WERI-Rb-1 (cell line): ENCODE measurements around the gene YPEL2.

ENCODE experiments used
- DNase-seq: peaks from one replicate; pipeline ENCODE4 v3.0.0-alpha.2; 2020
- H3K27ac ChIP-seq: fragments of 250-450 bp; sonication (Bioruptor Pico); 2 replicates; pipeline ENCODE4 v1.5.1; 2020; ENCODE audit warnings: mild to moderate bottlenecking, moderate library complexity
- H3K27me3 ChIP-seq: fragments of 250-450 bp; sonication (Bioruptor Pico); 2 replicates; pipeline ENCODE4 v1.5.1; 2021; ENCODE audit warnings: mild to moderate bottlenecking, low read depth, moderate library complexity; ENCODE audit not compliant: insufficient read depth, severe bottlenecking
- H3K36me3 ChIP-seq: fragments of 250-450 bp; sonication (Bioruptor Pico); 2 replicates; pipeline ENCODE4 v1.5.1; 2020; ENCODE audit warnings: mild to moderate bottlenecking, moderate library complexity
- H3K4me3 ChIP-seq: 2 replicates; pipeline ENCODE4 v1.5.1; 2011; ENCODE audit warnings: low read depth, mild to moderate bottlenecking, control low read depth, low read length
- H3K9me3 ChIP-seq: fragments of 250-450 bp; sonication (Bioruptor Pico); 2 replicates; pipeline ENCODE4 v1.5.1; 2021; ENCODE audit warnings: mild to moderate bottlenecking, moderate library complexity; ENCODE audit not compliant: severe bottlenecking
- TF ChIP-seq, protein P1 (sequence below): IDR thresholded peaks from 2 replicates; pipeline ENCODE4 v1.5.1; 2011; ENCODE audit warnings: low read depth, mild to moderate bottlenecking, control low read depth, inconsistent platforms, low read length

The YPEL2 gene

DNA sequence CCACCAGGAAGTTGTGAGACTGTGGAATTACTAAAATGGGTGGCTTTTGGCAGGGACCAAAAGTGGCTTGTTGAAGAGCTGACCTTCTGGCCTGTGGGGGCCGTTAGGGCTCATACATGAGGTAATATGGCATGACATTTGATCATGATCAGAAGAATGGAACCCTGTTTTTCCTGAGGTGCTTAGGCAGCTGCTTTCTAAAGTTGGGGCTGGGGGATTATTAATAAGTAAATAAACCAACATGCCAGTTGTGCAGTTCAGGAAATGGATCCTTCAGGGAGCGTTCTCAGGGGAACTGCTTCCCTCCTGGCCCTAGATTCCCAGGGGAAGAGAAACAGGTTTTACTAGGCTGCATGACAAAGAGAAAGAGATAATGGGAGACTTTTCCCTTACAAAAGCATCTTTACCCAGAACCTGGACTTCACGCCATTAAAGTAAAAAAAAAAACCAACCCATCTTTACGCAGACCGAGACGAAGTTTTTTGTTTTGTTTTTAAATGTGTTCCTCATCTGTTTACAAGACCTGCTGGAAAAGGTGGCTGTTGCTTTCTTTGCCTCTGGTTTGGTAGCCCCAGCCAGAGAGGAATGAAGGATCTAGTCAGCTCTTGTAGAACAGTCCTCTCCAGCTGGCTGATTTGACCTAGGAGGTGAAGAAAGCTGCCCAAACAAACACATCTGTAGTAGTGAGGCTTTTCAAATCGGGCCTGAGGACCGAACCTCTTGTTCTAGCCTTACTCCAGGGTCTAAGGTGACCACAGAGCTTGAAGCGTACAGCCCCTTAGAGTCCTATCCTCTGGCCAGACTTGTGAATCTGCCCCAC, 22.7 kb downstream of the YPEL2 start:
- peaks cover 6% of the 10 kb centered on the region for H3K9me3 ChIP-seq
- no peaks in the 10 kb centered on the region; the same call in 1 of the 2 replicates for H3K36me3 ChIP-seq
- DNase-seq: no peak
- TF ChIP-seq, protein P1, sequence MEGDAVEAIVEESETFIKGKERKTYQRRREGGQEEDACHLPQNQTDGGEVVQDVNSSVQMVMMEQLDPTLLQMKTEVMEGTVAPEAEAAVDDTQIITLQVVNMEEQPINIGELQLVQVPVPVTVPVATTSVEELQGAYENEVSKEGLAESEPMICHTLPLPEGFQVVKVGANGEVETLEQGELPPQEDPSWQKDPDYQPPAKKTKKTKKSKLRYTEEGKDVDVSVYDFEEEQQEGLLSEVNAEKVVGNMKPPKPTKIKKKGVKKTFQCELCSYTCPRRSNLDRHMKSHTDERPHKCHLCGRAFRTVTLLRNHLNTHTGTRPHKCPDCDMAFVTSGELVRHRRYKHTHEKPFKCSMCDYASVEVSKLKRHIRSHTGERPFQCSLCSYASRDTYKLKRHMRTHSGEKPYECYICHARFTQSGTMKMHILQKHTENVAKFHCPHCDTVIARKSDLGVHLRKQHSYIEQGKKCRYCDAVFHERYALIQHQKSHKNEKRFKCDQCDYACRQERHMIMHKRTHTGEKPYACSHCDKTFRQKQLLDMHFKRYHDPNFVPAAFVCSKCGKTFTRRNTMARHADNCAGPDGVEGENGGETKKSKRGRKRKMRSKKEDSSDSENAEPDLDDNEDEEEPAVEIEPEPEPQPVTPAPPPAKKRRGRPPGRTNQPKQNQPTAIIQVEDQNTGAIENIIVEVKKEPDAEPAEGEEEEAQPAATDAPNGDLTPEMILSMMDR: no peak
- no peak overlapping the region for H3K27ac ChIP-seq
- no peak overlapping the region for H3K4me3 ChIP-seq
- H3K27me3 ChIP-seq: no peaks in the 10 kb centered on the region

DNA sequence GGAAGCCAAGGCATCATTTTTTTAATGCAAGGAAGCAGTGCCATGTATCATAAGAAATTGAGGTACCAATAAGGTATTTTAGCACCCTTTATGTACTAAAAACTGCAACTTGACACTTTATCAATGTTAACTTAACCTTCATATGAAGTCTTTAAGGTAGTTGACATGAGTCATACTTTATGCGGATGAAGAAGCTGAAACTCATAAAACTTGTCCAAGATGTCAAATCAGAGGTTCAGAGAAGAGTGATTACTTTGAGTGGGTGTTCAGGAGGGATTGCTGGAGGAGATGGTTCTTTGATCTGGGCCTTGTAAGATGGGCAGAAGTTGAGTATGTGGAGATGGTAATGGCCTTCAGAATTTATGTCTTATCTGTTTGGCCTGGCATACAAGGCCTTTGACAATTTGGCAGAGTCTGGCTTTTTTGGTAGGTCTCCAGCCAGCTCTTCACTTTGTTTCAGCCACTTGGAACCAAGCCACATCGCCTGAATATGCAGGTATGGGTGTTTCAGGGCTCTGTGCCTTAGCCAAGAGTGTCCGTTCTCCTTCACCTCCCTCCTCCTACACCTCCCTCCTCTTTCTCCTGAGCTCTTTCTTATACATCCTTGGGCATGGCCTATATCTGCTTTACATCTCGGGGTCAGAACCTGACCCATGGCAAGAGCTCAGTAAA, 23.7 kb downstream of the YPEL2 start:
- no peak for DNase-seq
- peaks cover 6% of the 10 kb centered on the region for H3K9me3 ChIP-seq

DNA sequence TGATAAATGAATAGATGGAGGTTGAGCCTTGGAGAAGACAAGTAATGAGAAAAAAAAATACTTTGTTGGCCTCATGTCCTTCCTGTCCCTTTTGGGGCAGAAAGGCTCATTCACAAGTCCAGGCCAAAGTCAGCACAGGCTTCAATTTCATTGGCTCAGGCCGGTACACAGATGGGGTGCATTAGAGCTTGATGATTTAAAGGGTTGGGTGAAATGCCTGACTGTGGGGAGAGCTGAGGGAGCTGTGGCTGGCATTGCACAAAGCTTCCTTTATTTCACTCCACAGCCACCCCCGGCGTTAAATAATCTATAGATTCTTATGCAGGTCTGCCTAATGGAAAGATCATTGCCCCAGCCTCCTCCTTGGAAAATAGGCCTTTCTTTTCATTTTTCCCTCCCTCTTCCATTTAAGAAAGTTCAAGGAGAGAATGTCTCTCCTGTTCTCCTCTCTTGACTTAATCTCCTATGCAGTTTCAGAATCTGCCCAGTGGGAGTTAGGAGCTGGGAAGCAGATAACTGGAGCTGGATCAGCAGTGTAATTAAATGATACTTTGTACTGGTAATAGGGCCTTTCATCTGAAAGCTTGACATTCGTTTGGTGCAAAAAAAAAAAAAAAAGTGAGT, 24.4 kb downstream of the YPEL2 start:
- no peaks in the 10 kb centered on the region; the same call in 1 of the 2 replicates for H3K36me3 ChIP-seq
- TF ChIP-seq, protein P1: no peak
- H3K27me3 ChIP-seq: no peaks in the 10 kb centered on the region
- H3K9me3 ChIP-seq: peaks cover 6% of the 10 kb centered on the region
- no peak overlapping the region for H3K4me3 ChIP-seq
- H3K27ac ChIP-seq: no peak overlapping the region
- DNase-seq: no peak

More for the DNA sequence above, 23.7 kb downstream of the YPEL2 start:
- Histone ChIP-seq H3K4me3 (no peak overlapping the region), H3K36me3 (no peaks in the 10 kb centered on the region; the same call in 1 of the 2 replicates), H3K27ac (no peak overlapping the region), H3K27me3 (no peaks in the 10 kb centered on the region)
- TF ChIP-seq, protein P1: no peak

DNA sequence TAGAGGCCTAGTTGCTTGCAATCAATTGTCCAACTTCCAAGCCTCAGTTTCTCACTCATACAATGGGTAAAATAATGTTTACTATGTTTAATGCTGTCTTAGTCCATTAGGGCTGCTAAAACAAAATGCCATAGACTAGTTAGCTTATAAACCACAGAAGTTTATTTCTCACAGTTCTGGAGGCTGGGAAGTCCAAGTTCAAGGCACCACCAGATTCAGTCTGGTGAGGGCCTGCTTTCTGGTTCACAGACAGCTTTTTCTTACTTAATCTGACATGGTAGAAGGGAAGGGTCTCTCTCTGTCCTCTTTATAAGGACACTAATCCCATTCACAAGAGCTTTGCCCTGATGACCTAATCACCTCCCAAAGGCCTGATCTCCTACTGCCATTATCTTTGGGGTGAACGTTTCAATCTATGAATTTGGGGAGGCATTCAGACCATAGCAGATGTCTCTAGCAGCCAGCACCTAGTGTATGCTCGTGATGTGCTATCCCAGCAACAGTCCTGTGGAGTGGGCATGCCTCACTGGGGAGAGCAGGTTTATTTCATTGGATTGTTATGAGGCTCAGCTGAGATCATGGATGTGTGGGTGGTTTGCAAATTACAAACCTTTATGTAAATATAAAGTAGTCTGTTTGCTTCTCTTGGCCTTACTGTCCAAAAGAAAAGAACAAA, 25.2 kb downstream of the YPEL2 start:
- H3K9me3 ChIP-seq: peaks cover 5% of the 10 kb centered on the region
- H3K27ac ChIP-seq: no peak overlapping the region
- no peaks in the 10 kb centered on the region for H3K27me3 ChIP-seq
- DNase-seq: no peak
- H3K36me3 ChIP-seq: no peaks in the 10 kb centered on the region; the same call in 1 of the 2 replicates
- TF ChIP-seq, protein P1: no peak
- no peak overlapping the region for H3K4me3 ChIP-seq

DNA sequence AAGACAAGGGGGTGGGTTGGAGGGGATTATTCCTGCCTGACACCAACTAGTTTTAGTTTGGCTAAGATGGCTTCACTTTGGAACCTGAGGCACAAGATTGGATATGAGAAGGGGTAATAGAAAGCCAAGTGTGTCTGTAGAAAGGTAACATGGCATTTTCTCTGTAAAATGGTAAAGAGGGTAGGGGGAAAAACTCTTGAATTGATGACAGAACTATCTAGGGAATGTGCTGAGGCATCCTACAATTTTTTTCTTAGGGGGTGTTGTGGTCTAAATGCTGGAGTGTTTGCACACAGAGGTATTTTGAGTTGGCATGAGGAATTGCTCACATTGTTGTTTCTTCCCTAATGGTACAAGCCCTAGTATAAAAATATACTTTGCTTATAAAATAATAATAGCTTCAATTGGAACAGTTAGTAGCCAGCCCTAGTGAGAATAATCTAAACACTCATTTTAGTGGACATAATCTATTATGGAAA, 25.8 kb downstream of the YPEL2 start:
- peaks cover 3% of the 10 kb centered on the region for H3K9me3 ChIP-seq
- no peak for DNase-seq
- H3K4me3 ChIP-seq: no peak overlapping the region
- TF ChIP-seq, protein P1: no peak
- H3K27me3 ChIP-seq: no peaks in the 10 kb centered on the region
- no peaks in the 10 kb centered on the region; the same call in 1 of the 2 replicates for H3K36me3 ChIP-seq
- H3K27ac ChIP-seq: no peak overlapping the region
